HL-60 (cell line): ENCODE results near the gene TMEM236.

Experiments used
- DNase-seq, 2 experiments: peaks; one replicate each; pipeline ENCODE4 v3.0.0-alpha.2; 2010 to 2020; ENCODE audit warnings: low read depth in 1 of 2, low spot score in 1 of 2
- H3K27ac ChIP-seq: fragments of 250-450 bp; sonication (Bioruptor Pico); replicated peaks from 2 replicates; pipeline ENCODE4 v1.5.1; 2020; ENCODE audit warnings: mild to moderate bottlenecking, moderate library complexity
- H3K27me3 ChIP-seq: fragments of 250-450 bp; sonication (Bioruptor Pico); 2 replicates; pipeline ENCODE4 v1.5.1; 2021; ENCODE audit warnings: mild to moderate bottlenecking, moderate library complexity; ENCODE audit not compliant: insufficient read depth, poor library complexity, severe bottlenecking
- H3K4me3 ChIP-seq: replicated peaks from 2 replicates; pipeline ENCODE4 v1.5.1; 2011; ENCODE audit warnings: mild to moderate bottlenecking, control low read depth, low read length; ENCODE audit not compliant: insufficient read depth
- GABPA ChIP-seq: IDR thresholded peaks from 2 replicates; pipeline ENCODE4 v1.6.1; 2012; ENCODE audit warnings: low read depth
- POLR2AphosphoS5 ChIP-seq: IDR thresholded peaks from 2 replicates; pipeline ENCODE4 v1.6.1; 2012; ENCODE audit warnings: low read depth
- SPI1 ChIP-seq: IDR thresholded peaks from 2 replicates; pipeline ENCODE4 v1.6.1; 2012; ENCODE audit warnings: low read depth, mild to moderate bottlenecking, borderline replicate concordance
- TF ChIP-seq, protein P1 (sequence below): IDR thresholded peaks from one replicate; pipeline ENCODE4 v1.5.1; 2011; ENCODE audit warnings: low read length, control low read depth, inconsistent platforms; ENCODE audit not compliant: insufficient read depth
- TF ChIP-seq, protein P2 (sequence below): IDR thresholded peaks from 2 replicates; pipeline ENCODE4 v1.6.1; 2012; ENCODE audit warnings: low read depth; ENCODE audit not compliant: insufficient replicate concordance

Gene TMEM236

DNA sequence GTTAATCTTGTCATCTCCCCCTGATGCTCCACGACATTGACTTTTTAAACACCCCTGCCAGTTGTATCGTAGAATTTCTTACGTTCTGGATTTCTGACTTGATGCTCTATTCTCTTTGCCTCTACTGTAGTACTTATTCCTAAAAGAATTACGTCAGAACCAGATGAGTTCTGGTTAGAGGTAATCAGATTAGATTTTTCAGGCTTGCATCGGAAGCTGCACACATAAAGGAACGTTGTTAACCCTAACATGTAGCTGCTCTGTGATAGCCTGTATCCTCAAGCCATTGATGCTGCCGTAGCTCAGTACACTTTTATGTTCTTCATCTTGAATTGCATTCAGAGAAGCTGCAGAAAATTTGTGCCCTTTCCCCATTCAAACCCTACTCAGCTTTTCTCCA is 26.3 kb upstream of the TMEM236 start:
- no peak overlapping the region for H3K4me3 ChIP-seq

DNA sequence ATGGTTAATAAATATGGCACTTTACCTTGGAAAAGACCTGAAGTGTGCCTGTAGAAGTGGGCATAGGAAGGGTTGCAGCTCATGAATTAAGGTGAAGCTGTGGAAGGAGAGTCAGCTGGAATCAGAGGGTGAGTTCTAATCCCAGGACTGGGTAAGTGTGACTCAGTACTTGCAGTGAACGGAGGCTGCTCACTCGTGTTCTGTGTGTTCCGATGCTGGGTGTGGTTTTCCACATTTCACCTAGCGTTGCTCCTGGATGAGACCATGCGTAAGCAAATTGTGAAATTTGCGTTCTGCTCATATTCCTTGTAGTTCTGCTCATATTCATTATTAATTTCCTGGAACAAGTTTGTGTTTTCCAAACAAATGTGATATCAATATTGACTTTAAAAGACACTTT is 22.4 kb upstream of the TMEM236 start:
- TF ChIP-seq, protein P1, sequence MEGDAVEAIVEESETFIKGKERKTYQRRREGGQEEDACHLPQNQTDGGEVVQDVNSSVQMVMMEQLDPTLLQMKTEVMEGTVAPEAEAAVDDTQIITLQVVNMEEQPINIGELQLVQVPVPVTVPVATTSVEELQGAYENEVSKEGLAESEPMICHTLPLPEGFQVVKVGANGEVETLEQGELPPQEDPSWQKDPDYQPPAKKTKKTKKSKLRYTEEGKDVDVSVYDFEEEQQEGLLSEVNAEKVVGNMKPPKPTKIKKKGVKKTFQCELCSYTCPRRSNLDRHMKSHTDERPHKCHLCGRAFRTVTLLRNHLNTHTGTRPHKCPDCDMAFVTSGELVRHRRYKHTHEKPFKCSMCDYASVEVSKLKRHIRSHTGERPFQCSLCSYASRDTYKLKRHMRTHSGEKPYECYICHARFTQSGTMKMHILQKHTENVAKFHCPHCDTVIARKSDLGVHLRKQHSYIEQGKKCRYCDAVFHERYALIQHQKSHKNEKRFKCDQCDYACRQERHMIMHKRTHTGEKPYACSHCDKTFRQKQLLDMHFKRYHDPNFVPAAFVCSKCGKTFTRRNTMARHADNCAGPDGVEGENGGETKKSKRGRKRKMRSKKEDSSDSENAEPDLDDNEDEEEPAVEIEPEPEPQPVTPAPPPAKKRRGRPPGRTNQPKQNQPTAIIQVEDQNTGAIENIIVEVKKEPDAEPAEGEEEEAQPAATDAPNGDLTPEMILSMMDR: no peak
- TF ChIP-seq, protein P2, sequence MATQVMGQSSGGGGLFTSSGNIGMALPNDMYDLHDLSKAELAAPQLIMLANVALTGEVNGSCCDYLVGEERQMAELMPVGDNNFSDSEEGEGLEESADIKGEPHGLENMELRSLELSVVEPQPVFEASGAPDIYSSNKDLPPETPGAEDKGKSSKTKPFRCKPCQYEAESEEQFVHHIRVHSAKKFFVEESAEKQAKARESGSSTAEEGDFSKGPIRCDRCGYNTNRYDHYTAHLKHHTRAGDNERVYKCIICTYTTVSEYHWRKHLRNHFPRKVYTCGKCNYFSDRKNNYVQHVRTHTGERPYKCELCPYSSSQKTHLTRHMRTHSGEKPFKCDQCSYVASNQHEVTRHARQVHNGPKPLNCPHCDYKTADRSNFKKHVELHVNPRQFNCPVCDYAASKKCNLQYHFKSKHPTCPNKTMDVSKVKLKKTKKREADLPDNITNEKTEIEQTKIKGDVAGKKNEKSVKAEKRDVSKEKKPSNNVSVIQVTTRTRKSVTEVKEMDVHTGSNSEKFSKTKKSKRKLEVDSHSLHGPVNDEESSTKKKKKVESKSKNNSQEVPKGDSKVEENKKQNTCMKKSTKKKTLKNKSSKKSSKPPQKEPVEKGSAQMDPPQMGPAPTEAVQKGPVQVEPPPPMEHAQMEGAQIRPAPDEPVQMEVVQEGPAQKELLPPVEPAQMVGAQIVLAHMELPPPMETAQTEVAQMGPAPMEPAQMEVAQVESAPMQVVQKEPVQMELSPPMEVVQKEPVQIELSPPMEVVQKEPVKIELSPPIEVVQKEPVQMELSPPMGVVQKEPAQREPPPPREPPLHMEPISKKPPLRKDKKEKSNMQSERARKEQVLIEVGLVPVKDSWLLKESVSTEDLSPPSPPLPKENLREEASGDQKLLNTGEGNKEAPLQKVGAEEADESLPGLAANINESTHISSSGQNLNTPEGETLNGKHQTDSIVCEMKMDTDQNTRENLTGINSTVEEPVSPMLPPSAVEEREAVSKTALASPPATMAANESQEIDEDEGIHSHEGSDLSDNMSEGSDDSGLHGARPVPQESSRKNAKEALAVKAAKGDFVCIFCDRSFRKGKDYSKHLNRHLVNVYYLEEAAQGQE: no peak
- no peak for TF ChIP-seq SPI1
- TF ChIP-seq GABPA: no peak
- TF ChIP-seq POLR2AphosphoS5: no peak
- Histone ChIP-seq H3K27ac (no peak overlapping the region), H3K4me3 (no peak overlapping the region), H3K27me3 (no peaks in the 10 kb centered on the region)
- no peak for DNase-seq

More for the DNA sequence above, 26.3 kb upstream of the TMEM236 start:
- DNase-seq: no peak
- TF ChIP-seq SPI1 (no peak), POLR2AphosphoS5 (no peak), GABPA (no peak)
- TF ChIP-seq, protein P2: no peak
- TF ChIP-seq, protein P1: no peak
- no peaks in the 10 kb centered on the region for H3K27me3 ChIP-seq
- no peak overlapping the region for H3K27ac ChIP-seq

DNA sequence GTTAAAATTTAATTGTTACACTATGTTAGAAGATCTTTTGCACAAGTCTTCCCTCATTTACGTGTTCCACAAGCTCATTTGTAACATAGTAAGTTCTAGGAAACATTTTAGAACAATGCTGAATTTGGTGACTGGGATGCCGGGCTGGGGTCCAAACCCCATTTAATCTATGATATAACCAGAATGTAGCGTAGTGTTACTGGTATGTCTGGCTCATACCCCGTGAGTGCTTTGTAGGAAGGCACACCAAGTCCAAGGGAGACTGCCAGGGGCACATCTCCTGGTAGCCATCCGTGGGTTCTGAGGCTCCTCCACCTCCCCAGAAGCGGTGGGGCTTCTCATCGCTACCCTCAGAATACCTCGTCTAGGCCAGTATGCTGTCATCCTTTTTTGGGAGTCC is 21.3 kb upstream of the TMEM236 start:
- H3K27ac ChIP-seq: no peak overlapping the region
- no peaks in the 10 kb centered on the region for H3K27me3 ChIP-seq
- no peak overlapping the region for H3K4me3 ChIP-seq
- DNase-seq: no peak
- TF ChIP-seq, protein P1: no peak
- no peak for TF ChIP-seq POLR2AphosphoS5
- no peak for TF ChIP-seq GABPA
- no peak for TF ChIP-seq SPI1
- TF ChIP-seq, protein P2: no peak
